Upper lobe of left lung (tissue), 6 donors: ENCODE measurements around the gene GRK5. TPM values are rescaled to one million over a fixed set of nuclear protein-coding genes. Genes with fewer than 3 reads are reported as not detected.

Source experiments
- ATAC-seq, 2 donors: fragments of 200-7000 bp; cut with Tn5 transposase; one replicate each; pipeline ENCODE4 v1.9.1; 2022; ENCODE audit warnings: mild to moderate bottlenecking in 2 of 2, moderate library complexity in 2 of 2; ENCODE audit not compliant: low FRiP score in 2 of 2
- DNase-seq, 2 donors: peaks; one replicate each; pipeline ENCODE4 v3.0.0-alpha.2; 2019 to 2020
- H3K27ac ChIP-seq, 4 donors: fragments of 200-600 bp; sonication (generic); one replicate each; pipeline ENCODE4 v1.5.1; 2016 to 2019
- H3K27me3 ChIP-seq, 4 donors: fragments of 200-600 bp; sonication (generic); one replicate each; pipeline ENCODE4 v1.5.1; 2017 to 2019
- H3K36me3 ChIP-seq, 4 donors: fragments of 200-600 bp; sonication (generic); one replicate each; pipeline ENCODE4 v1.5.1; 2016 to 2019
- H3K4me1 ChIP-seq, 4 donors: fragments of 200-600 bp; sonication (generic); one replicate each; pipeline ENCODE4 v1.5.1; 2018 to 2019
- H3K4me3 ChIP-seq, 4 donors: fragments of 200-600 bp; sonication (generic); one replicate each; pipeline ENCODE4 v1.5.1; 2017 to 2019; ENCODE audit warnings: mild to moderate bottlenecking in 2 of 4, moderate library complexity in 1 of 4
- H3K9me3 ChIP-seq, 4 donors: fragments of 200-600 bp; sonication (generic); one replicate each; pipeline ENCODE4 v1.5.1; 2018 to 2019
- EP300 ChIP-seq, 4 donors: sonication (generic); formaldehyde crosslinking; IDR thresholded peaks; one replicate each; pipeline ENCODE4 v1.5.1; 2017; ENCODE audit warnings: antibody characterized with exemption in 4 of 4, control low read depth in 2 of 4
- POLR2A ChIP-seq, 4 donors: fragments of 450-650 bp; IDR thresholded peaks; one replicate each; pipeline ENCODE4 v1.5.1; 2016 to 2017; ENCODE audit warnings: antibody characterized with exemption in 4 of 4, mild to moderate bottlenecking in 2 of 4
- POLR2AphosphoS5 ChIP-seq, 2 donors: sonication (generic); formaldehyde crosslinking; IDR thresholded peaks; one replicate each; pipeline ENCODE4 v1.5.1; 2017; ENCODE audit warnings: antibody characterized with exemption in 2 of 2
- WGBS, 2 donors: methylation state at CpG; one replicate each; pipeline ENCODE4 v1.1.5; 2017 to 2018; 5-methylcytosine and 5-hydroxymethylcytosine counted together
- total RNA-seq, 6 donors: library from RNA; depleted of rRNA in 4 of 6; stranded (reverse); fragments of >200 nt in 4 of 6; gene quantifications; one replicate each; pipeline versions ENCODE4 v1.1.0 to v1.2.1, GENCODE V29; 2016 to 2021
- TF ChIP-seq, protein P1 (sequence below), 6 experiments: fragments of 450-650 bp in 4 of 6; fragments of 200-600 bp in 2 of 6; sonication (generic) in 2 of 6; IDR thresholded peaks; one replicate each; pipeline ENCODE4 v1.5.1; 2016 to 2019; ENCODE audit warnings: antibody characterized with exemption in 6 of 6
- donor health status: DM: no; HTN: no; CAD: no; lungs with moderate emphysema.
- donor health status: DM: no; HTN: yes; CAD: no; lungs with severe emphysema.

The GRK5 gene
- total RNA-seq, 6 donors from 2014 or later = 38.6 to 80.9 (median 61.1) TPM

DNA sequence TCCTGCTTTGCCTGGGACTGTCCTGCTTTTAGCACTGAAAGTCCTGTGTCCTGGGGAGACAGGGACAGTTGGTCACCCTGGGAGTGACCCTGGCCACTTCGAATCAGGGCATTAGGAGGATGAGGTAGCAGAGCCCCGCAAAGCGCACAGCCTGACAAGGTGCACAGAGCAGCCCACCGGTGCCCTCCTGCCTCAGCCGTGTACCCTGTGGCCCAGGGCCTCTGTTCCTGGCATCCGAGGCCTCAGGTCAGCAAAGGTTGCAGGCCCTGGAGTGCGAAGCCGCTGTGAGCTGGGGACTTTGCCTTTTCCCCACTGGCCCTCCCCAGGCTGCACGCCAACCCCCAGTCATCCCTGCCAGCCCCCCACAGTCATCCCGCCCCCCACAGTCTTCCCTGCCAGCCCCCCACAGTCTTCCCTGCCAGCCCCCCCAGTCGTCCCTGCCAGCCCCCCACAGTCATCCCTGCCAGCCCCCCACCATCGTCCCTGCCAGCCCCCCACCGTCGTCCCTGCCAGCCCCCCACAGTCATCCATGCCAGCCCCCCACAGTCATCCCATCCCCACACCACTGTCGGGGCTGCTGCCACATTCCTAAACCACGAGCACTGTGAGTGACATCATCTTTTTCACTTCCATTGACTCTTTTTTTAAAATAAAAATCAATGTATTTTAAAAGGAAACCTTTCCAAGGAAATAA lies 243.4 kb downstream of the GRK5 start:
- Histone ChIP-seq H3K27me3 (no peaks in the 10 kb centered on the region), H3K27ac (peak overlapping the region in 3 of 4 donors; percentile 35 to 48 (median 42)), H3K4me3 (no peak overlapping the region), H3K9me3 (no peaks in the 10 kb centered on the region), H3K36me3 (peaks cover 0 to 97% (median 66%) of the 10 kb centered on the region in 4 donors), H3K4me1 (peaks cover 0 to 8% (median 0%) of the 10 kb centered on the region in 4 donors)
- no peak for ATAC-seq
- 77 to 83% methylated on average over 10 to 11 of the region's 16 CpGs for WGBS, 2 donors
- no peak for TF ChIP-seq POLR2A (IDR thresholded peaks at IDR 0.05)
- no peak for TF ChIP-seq EP300 (IDR thresholded peaks at IDR 0.05)
- TF ChIP-seq, protein P1, sequence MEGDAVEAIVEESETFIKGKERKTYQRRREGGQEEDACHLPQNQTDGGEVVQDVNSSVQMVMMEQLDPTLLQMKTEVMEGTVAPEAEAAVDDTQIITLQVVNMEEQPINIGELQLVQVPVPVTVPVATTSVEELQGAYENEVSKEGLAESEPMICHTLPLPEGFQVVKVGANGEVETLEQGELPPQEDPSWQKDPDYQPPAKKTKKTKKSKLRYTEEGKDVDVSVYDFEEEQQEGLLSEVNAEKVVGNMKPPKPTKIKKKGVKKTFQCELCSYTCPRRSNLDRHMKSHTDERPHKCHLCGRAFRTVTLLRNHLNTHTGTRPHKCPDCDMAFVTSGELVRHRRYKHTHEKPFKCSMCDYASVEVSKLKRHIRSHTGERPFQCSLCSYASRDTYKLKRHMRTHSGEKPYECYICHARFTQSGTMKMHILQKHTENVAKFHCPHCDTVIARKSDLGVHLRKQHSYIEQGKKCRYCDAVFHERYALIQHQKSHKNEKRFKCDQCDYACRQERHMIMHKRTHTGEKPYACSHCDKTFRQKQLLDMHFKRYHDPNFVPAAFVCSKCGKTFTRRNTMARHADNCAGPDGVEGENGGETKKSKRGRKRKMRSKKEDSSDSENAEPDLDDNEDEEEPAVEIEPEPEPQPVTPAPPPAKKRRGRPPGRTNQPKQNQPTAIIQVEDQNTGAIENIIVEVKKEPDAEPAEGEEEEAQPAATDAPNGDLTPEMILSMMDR (IDR thresholded peaks at IDR 0.05) = no peak
- TF ChIP-seq POLR2AphosphoS5 (IDR thresholded peaks at IDR 0.05) = no peak
- DNase-seq = no peak

DNA sequence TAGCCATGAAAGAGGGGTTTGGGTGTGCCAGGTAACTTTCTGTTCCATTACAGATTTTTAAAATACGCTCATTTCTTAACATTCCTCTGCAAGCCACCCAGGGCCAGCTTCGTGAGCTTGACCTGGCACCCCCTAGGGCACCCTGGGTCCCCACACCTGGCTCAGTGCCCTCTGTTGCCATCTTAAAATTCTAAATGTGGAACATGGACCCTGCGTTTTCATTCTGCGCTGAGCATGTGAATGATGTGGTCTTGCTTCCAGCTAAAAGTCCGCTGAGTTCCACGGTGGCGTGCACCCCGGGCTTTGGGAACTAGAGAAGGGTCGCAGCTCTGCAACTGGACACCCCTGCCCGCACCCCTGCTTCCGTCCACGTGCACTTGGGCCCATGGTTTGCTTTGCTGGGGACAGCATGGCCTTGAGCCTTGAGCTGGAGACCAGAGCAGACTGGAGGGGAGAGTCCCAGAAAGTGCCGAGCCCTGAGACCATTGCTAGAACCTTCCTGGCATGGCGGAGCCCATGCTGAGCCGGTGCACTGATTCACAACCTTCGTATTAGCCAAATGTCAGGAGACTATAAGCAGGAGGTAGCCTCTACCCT lies 244.0 kb downstream of the GRK5 start:
- H3K27me3 ChIP-seq = no peaks in the 10 kb centered on the region
- no peak overlapping the region for H3K4me3 ChIP-seq
- no peak for TF ChIP-seq EP300 (IDR thresholded peaks at IDR 0.05)
- TF ChIP-seq, protein P1 (IDR thresholded peaks at IDR 0.05) = no peak
- no peak for TF ChIP-seq POLR2A (IDR thresholded peaks at IDR 0.05)
- no peak for TF ChIP-seq POLR2AphosphoS5 (IDR thresholded peaks at IDR 0.05)
- H3K27ac ChIP-seq = no peak overlapping the region
- no peaks in the 10 kb centered on the region for H3K9me3 ChIP-seq
- H3K36me3 ChIP-seq = peaks cover 0 to 95% (median 67%) of the 10 kb centered on the region in 4 donors
- peaks cover 0 to 8% (median 0%) of the 10 kb centered on the region in 4 donors for H3K4me1 ChIP-seq
- ATAC-seq (no peak), DNase-seq (no peak)
- 91 to 95% methylated on average over 2 to 16 of the region's 16 CpGs for WGBS, 2 donors

DNA sequence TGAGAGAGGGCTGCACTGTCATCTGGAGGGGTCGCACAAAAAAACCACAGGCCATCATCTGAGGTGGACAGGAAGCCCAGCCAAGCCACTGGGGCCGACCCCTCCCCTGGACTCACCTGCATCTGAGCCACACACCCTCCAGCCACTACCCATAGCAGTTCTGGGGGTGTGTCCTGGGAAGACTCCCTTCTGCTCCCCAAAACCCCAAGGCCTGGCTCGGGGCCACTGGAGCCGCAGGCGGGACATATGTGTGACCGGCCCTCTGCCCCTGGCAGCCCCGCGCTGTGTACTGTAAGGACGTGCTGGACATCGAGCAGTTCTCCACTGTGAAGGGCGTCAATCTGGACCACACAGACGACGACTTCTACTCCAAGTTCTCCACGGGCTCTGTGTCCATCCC lies 245.0 kb downstream of the GRK5 start:
- peaks cover 0 to 8% (median 0%) of the 10 kb centered on the region in 4 donors for H3K4me1 ChIP-seq
- no peaks in the 10 kb centered on the region for H3K27me3 ChIP-seq
- no peak for TF ChIP-seq POLR2AphosphoS5 (IDR thresholded peaks at IDR 0.05)
- no peak for TF ChIP-seq POLR2A (IDR thresholded peaks at IDR 0.05)
- TF ChIP-seq, protein P1 (IDR thresholded peaks at IDR 0.05) = no peak
- TF ChIP-seq EP300 (IDR thresholded peaks at IDR 0.05) = no peak
- WGBS, 2 donors = 80 to 95% methylated on average over 2 to 14 of the region's 14 CpGs
- no peak overlapping the region for H3K27ac ChIP-seq
- ATAC-seq (no peak), DNase-seq (peak in 1 of 2 donors; percentile 72)
- H3K9me3 ChIP-seq = no peaks in the 10 kb centered on the region
- H3K4me3 ChIP-seq = no peak overlapping the region
- H3K36me3 ChIP-seq = peaks cover 0 to 95% (median 66%) of the 10 kb centered on the region in 4 donors

DNA sequence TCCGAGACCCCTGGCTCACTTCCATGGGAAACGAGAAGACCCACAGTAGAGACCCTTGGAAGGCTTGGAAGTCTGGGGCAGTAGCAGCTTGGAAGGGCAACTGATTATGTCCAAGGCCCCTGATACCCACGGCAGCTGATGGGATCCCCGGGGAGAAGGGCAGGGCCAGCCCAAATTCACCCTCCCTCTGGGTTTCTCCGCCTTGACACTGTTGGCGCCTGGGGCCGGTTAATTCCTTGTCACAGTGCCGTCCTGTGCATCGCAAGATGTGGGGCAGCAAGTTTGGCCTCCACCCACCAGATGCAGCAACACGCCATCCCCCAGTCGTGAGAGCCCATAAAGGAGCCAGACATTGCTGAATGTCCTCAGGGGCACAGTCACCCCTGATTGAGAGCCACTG lies 245.9 kb downstream of the GRK5 start:
- DNase-seq = no peak
- H3K36me3 ChIP-seq = peaks cover 0 to 94% (median 58%) of the 10 kb centered on the region in 4 donors

More for the DNA sequence above, 245.9 kb downstream of the GRK5 start:
- 90% methylated on average over 11 of the region's 11 CpGs; no CpG with 5 or more reads in 1 of the 2 donors for WGBS, 2 donors
- no peak overlapping the region for H3K4me3 ChIP-seq
- TF ChIP-seq POLR2A (IDR thresholded peaks at IDR 0.05) (no peak), POLR2AphosphoS5 (IDR thresholded peaks at IDR 0.05) (no peak), EP300 (IDR thresholded peaks at IDR 0.05) (no peak)
- TF ChIP-seq, protein P1 (IDR thresholded peaks at IDR 0.05) = no peak
- ATAC-seq = no peak
- no peaks in the 10 kb centered on the region for H3K27me3 ChIP-seq
- no peaks in the 10 kb centered on the region for H3K9me3 ChIP-seq
- H3K27ac ChIP-seq = peak overlapping the region in 1 of 4 donors; percentile 4
- peaks cover 0 to 8% (median 0%) of the 10 kb centered on the region in 4 donors for H3K4me1 ChIP-seq
